HepG2 (cell line): ENCODE measurements around the gene SAP130. TPM values are rescaled to one million over a fixed set of nuclear protein-coding genes. Genes with fewer than 3 reads are reported as not detected.

Experiments used
- FOXK1 ChIP-seq: sonication (generic); formaldehyde crosslinking; IDR thresholded peaks from 2 replicates; pipeline ENCODE4 v1.4.0; 2020; ENCODE audit warnings: low read depth, missing genetic modification reagents, borderline replicate concordance
- KDM2A ChIP-seq: sonication (generic); formaldehyde crosslinking; IDR thresholded peaks from 2 replicates; pipeline ENCODE4 v1.4.0; 2020; ENCODE audit warnings: low read depth, missing genetic modification reagents, borderline replicate concordance
- KMT2B ChIP-seq: IDR thresholded peaks from 2 replicates; pipeline ENCODE4 v1.6.1; 2016; ENCODE audit warnings: missing genetic modification reagents, missing compliant biosample characterization
- SAFB2 ChIP-seq: sonication (generic); formaldehyde crosslinking; IDR thresholded peaks from 2 replicates; pipeline ENCODE4 v1.5.1; 2020; ENCODE audit warnings: missing genetic modification reagents, low read depth, mild to moderate bottlenecking, borderline replicate concordance
- SRY ChIP-seq: sonication (generic); formaldehyde crosslinking; IDR thresholded peaks from 2 replicates; pipeline ENCODE4 v1.8.0; 2022; ENCODE audit warnings: mild to moderate bottlenecking, missing genetic modification reagents
- ZNF329 ChIP-seq: sonication (generic); formaldehyde crosslinking; IDR thresholded peaks from 2 replicates; pipeline ENCODE4 v1.9.0; 2021; ENCODE audit warnings: low read depth, mild to moderate bottlenecking, missing genetic modification reagents
- ZNF468 ChIP-seq: sonication (generic); formaldehyde crosslinking; IDR thresholded peaks from 2 replicates; pipeline ENCODE4 v1.8.0; 2022; ENCODE audit warnings: mild to moderate bottlenecking, moderate library complexity, missing genetic modification reagents
- ZNF567 ChIP-seq: sonication (generic); formaldehyde crosslinking; IDR thresholded peaks from 2 replicates; pipeline ENCODE4 v1.8.1; 2023; ENCODE audit warnings: mild to moderate bottlenecking, missing genetic modification reagents, borderline replicate concordance
- polyA plus RNA-seq, 8 experiments: library from polyadenylated mRNA; depleted of rRNA in 3 of 8; stranded (reverse) in 7 of 8; unstranded in 1 of 8; fragments of >200 nt; fragmentation: Illumina TruSeq in 4 of 8; extraction: Trizol in 4 of 8; gene quantifications; 2 replicates each; pipeline versions ENCODE4 v1.2.1 to v1.2.3, GENCODE V29; 2011 to 2016; ENCODE audit warnings: low read depth in 4 of 8, missing spikeins in 1 of 8, mixed read lengths in 1 of 8; ENCODE audit not compliant: insufficient read depth in 1 of 8
- total RNA-seq, 5 experiments: library from RNA; depleted of rRNA; stranded (reverse); fragments of >200 nt; fragmentation: Illumina TruSeq; extraction: Trizol; gene quantifications; 2 replicates each; pipeline ENCODE4 v1.2.3, GENCODE V29; 2016; ENCODE audit warnings: low read depth in 1 of 5
- TF ChIP-seq, protein P1 (sequence below): sonication (generic); formaldehyde crosslinking; IDR thresholded peaks from 2 replicates; pipeline ENCODE4 v1.4.0; 2020; ENCODE audit warnings: mild to moderate bottlenecking, missing genetic modification reagents
- TF ChIP-seq, protein P2 (sequence below): sonication (generic); formaldehyde crosslinking; IDR thresholded peaks from 2 replicates; pipeline ENCODE4 v1.4.0; 2020; ENCODE audit warnings: mild to moderate bottlenecking, missing genetic modification reagents
- TF ChIP-seq, protein P3 (sequence below): sonication (generic); formaldehyde crosslinking; IDR thresholded peaks from 2 replicates; pipeline ENCODE4 v1.8.0; 2022; ENCODE audit warnings: missing genetic modification reagents, mild to moderate bottlenecking, borderline replicate concordance
- TF ChIP-seq, protein P4 (sequence below): sonication (generic); formaldehyde crosslinking; IDR thresholded peaks from 2 replicates; pipeline ENCODE4 v1.8.0; 2023; ENCODE audit warnings: mild to moderate bottlenecking, missing genetic modification reagents

Gene SAP130
- total and polyA plus RNA-seq, 2 of the 13 experiments (the other 11 are each of a cell fraction or from before 2014, with no cell fraction given), result 11.1 to 18.6 TPM

DNA sequence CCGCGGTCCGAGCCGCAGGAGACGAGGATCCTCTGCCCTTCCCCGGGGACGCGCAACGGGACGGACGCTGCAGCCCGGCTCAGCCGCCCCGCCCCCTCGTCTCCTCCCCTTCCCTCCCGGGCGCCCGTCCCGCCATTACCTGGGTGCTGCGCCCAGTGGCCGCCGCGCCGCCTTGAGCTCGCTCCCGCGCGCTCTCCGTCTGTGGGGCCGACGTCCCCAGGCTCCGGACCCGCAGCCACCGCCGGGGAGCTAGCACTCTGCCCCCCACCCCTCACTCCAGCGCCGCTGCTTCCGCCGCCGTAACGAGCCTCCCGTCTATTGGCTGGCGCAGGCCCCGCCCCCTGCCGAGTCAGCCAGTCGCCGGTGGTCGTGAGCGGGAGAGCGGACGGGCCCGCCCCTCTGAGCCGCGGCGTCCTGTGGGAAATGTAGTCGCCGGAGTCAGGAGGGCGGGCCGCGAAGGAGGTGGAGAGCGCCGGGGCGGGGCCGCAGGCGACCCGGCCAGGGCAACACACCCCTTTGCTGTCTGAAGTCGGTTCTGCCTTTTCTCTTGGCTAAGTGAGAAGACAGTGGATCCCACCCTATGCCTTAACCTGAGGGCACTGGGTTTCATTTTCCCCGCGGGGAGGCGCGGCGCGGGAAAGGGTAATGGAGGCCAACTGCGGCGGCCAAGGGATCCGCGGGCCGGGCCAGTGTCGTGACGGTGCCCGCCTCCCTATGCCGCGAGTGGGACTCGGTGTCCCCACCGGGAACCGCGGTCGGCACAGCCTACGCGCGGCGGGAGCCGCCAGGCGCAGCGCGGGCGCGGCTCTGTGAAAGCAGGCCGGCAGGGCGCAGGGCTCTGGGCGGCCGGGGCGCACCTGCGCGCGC lies at the start of gene SAP130 (continued):
- TF ChIP-seq, protein P1, sequence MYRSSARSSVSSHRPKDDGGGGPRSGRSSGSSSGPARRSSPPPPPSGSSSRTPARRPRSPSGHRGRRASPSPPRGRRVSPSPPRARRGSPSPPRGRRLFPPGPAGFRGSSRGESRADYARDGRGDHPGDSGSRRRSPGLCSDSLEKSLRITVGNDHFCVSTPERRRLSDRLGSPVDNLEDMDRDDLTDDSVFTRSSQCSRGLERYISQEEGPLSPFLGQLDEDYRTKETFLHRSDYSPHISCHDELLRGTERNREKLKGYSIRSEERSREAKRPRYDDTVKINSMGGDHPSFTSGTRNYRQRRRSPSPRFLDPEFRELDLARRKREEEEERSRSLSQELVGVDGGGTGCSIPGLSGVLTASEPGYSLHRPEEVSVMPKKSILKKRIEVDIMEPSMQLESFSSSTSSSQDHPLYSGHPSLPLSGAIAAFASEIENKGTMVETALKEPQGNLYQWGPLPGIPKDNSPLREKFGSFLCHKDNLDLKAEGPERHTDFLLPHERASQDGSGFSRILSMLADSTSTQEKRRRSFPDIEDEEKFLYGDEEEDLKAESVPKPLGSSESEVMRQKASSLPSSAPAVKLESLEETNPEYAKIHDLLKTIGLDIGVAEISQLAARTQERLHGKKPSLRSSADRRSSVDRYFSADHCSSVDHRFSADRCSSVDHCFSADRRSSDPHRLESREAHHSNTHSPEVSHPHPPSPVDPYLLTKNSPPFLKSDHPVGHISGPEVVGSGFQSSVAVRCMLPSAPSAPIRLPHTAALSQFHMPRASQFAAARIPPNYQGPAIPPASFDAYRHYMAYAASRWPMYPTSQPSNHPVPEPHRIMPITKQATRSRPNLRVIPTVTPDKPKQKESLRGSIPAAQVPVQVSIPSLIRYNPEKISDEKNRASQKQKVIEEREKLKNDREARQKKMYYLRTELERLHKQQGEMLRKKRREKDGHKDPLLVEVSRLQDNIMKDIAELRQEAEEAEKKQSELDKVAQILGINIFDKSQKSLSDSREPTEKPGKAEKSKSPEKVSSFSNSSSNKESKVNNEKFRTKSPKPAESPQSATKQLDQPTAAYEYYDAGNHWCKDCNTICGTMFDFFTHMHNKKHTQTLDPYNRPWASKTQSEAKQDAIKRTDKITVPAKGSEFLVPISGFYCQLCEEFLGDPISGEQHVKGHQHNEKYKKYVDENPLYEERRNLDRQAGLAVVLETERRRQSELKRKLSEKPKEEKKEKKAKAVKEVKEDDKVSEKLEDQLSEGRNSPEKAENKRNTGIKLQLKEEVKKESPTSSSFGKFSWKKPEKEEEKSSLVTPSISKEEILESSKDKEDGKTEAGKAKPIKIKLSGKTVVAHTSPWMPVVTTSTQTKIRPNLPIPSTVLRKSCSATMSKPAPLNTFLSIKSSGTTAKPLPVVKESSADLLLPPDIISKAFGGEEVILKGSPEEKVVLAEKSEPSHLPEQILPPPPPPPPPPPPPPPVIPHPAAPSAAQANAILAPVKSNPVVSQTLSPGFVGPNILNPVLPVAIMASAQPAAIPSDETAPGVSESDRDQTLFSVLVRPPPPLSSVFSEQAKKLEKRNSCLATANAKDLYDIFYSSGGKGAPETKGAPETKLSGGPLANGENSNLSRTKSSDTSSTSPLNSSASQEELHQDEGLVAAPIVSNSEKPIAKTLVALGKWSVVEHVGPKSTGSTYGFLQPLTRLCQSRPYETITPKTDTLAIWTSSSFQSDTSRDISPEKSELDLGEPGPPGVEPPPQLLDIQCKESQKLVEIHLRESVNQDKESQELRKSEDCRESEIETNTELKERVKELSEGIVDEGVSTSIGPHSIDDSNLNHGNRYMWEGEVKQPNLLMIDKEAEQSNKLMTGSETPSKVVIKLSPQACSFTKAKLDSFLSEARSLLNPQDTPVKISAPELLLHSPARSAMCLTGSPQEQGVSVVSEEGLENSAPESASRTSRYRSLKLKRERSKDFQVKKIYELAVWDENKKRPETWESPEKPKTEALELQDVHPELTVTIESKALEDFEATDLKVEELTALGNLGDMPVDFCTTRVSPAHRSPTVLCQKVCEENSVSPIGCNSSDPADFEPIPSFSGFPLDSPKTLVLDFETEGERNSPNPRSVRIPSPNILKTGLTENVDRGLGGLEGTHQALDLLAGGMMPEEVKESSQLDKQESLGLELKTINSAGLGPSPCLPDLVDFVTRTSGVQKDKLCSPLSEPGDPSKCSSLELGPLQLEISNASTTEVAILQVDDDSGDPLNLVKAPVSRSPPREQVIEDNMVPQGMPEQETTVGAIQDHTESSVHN (CRISPR knock-in tag), result peak; percentile 75; the same call in 1 of the 2 replicates
- 0 out of 2 replicates have a peak, but pooled peaks have one; percentile 20 for TF ChIP-seq ZNF468
- peak; percentile 78 for TF ChIP-seq SAFB2 (CRISPR knock-in tag)
- TF ChIP-seq ZNF329, result no peak
- TF ChIP-seq, protein P2, sequence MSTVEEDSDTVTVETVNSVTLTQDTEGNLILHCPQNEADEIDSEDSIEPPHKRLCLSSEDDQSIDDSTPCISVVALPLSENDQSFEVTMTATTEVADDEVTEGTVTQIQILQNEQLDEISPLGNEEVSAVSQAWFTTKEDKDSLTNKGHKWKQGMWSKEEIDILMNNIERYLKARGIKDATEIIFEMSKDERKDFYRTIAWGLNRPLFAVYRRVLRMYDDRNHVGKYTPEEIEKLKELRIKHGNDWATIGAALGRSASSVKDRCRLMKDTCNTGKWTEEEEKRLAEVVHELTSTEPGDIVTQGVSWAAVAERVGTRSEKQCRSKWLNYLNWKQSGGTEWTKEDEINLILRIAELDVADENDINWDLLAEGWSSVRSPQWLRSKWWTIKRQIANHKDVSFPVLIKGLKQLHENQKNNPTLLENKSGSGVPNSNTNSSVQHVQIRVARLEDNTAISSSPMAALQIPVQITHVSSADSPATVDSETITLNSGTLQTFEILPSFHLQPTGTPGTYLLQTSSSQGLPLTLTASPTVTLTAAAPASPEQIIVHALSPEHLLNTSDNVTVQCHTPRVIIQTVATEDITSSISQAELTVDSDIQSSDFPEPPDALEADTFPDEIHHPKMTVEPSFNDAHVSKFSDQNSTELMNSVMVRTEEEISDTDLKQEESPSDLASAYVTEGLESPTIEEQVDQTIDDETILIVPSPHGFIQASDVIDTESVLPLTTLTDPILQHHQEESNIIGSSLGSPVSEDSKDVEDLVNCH (CRISPR knock-in tag), result no peak
- no peak for TF ChIP-seq KMT2B
- peak; percentile 55; the same call in 1 of the 2 replicates for TF ChIP-seq ZNF567 (CRISPR knock-in tag)
- TF ChIP-seq, protein P3, sequence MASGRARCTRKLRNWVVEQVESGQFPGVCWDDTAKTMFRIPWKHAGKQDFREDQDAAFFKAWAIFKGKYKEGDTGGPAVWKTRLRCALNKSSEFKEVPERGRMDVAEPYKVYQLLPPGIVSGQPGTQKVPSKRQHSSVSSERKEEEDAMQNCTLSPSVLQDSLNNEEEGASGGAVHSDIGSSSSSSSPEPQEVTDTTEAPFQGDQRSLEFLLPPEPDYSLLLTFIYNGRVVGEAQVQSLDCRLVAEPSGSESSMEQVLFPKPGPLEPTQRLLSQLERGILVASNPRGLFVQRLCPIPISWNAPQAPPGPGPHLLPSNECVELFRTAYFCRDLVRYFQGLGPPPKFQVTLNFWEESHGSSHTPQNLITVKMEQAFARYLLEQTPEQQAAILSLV, result peak; percentile 10; the same call in 1 of the 2 replicates
- peak; percentile 48; the same call in 1 of the 2 replicates for TF ChIP-seq FOXK1 (CRISPR knock-in tag)
- TF ChIP-seq SRY (CRISPR knock-in tag), result peak; percentile 59; the same call in 1 of the 2 replicates
- TF ChIP-seq, protein P4, sequence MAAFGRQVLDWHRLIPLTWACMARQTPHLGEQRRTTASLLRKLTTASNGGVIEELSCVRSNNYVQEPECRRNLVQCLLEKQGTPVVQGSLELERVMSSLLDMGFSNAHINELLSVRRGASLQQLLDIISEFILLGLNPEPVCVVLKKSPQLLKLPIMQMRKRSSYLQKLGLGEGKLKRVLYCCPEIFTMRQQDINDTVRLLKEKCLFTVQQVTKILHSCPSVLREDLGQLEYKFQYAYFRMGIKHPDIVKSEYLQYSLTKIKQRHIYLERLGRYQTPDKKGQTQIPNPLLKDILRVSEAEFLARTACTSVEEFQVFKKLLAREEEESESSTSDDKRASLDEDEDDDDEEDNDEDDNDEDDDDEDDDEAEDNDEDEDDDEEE (CRISPR knock-in tag), result peak; percentile 74; the same call in 1 of the 2 replicates
- peak; percentile 68; the same call in 1 of the 2 replicates for TF ChIP-seq KDM2A
